CD4-positive, alpha-beta T cell treated with Interleukin-2 at 100 ng/mL for 4 hours (primary cell): ENCODE measurements around the gene KRTAP22-1.

Experiments
- DNase-seq: peaks from one replicate; pipeline ENCODE4 v3.0.0-alpha.2; 2020; ENCODE audit warnings: low spot score

The KRTAP22-1 gene

DNA sequence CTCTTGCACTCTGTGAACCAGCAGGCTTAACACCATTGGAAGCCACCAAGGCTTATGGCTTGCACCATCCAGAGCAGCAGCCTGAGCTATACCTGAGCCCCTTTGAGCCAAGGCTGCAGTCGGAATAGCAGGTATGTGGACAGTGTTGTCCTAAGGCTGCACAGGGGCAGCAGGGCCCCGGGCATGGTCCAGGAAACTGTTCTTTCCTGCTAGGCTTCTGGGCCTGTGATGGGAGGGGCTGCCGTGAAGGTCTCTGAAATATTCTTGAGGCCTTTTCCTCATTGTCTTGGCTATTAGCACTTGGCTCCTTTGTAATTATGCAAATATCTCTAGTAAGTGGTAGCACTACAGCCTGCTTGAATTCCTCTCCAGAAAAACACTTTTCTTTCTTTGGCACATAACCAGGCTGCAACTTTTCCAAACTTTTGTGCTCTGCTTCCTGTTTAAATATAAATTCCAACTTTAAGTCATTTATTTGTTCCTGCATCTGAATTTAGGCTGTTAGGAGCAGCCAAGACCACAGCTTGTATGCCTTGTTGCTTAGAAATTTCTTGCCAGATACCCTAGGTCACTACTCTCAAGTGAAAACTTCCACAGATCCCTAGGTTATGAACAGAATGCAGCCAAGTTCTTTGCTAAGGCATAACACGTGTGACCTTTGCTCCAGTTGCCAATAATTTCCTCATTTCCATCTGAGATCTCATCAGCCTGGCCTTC lies 24.7 kb downstream of the KRTAP22-1 start:
- DNase-seq, result no peak

DNA sequence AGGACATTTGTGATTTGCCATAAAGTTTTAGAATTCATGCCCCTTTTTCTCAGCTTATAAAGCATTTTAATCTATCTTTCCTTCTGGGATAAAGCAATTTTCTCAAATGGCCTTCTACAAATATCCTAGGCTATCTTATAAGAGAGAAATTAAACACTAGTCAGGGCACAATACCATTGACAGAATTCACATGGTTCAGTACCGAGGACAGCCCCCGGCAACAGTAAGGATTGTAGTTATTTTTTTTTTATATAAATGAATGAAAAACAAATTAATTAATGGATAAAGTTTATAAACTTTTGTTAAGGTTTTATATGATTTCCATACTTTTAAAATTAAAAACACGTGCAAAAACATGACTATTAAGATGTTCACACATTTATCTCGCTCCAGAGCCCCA lies 27.2 kb downstream of the KRTAP22-1 start:
- no peak for DNase-seq

DNA sequence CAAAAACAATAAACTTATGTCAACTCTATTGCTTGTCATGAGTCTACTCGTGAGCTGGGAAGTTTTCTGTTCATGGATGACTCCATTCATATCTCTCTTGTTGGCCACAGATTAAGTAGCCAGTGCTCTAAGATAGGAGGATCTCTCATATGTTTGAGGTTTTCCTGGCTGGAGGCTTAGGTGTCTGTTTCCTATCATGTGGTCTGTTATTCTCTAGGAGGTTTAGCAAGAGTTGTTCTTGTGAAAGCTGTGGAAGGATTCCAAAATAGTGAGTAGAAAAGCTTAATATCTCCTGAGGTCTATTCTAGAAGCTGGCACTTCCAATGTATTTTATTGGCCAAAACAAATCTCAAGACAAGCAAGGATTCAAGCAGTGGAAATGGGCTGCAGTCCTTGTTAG lies 28.3 kb downstream of the KRTAP22-1 start:
- DNase-seq, result no peak

DNA sequence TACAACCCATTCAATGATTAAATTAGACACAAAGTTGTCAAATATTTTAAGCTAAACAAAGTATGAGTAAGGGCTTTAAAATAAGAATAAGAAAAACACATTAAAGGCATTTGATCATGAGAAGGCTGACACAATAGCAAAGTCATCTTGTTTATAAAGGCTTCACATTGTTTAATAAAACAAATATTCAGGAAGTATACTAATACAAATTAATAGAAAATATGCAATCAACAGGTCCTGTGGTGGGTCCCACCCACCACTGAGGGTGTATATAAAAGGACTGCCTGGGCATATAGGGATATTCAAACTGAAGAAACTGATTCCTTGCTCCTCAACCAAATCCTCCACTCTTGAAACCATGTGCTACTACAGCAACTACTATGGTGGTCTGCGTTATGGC lies 34.0 kb downstream of the KRTAP22-1 start, which contains the start of gene KRTAP20-2:
KRTAP20-2 (plus strand) TSS at position 301 of the 400 bp plus-strand sequence; CDS start at position 359, 58 bp downstream.
- no peak for DNase-seq

DNA sequence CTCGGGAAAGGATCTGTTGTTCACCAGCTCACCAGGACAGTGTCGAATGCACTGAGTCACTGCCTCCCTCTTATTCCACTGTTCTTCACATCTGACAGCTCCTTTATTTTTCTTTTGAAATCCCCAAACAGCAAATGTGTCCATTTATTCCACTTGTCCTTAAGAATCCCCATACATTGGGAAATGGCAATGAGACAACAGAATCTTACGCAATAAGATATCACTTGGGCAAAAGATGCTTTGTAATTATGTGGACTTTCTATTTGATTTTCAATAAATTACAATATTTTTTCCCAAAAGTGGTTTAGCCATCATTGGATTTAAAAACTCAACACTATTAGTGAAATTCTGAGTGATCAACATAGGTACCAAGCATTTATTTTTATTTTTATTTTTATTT lies 37.8 kb downstream of the KRTAP22-1 start:
- no peak for DNase-seq

DNA sequence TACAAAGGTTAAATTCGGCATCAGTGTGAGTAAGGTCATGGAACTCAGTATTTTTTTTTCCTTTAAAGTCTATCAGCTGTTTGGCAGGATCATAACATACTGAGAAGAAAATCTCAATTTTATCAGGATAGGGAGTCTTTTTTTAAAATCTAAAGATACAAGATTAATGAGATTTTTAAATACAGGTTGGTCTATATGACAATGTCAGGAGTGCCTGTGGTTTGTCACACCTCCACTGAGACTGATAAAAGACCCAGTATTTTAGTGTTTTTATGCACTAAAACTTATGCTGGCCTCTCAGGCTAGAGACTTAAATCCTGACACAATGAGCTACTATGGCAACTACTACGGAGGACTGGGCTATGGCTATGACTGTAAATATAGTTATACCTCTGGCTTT lies 41.7 kb downstream of the KRTAP22-1 start, which contains the start of gene KRTAP20-3:
KRTAP20-3 (plus strand) TSS at position 301 of the 400 bp plus-strand sequence.
- no peak for DNase-seq

DNA sequence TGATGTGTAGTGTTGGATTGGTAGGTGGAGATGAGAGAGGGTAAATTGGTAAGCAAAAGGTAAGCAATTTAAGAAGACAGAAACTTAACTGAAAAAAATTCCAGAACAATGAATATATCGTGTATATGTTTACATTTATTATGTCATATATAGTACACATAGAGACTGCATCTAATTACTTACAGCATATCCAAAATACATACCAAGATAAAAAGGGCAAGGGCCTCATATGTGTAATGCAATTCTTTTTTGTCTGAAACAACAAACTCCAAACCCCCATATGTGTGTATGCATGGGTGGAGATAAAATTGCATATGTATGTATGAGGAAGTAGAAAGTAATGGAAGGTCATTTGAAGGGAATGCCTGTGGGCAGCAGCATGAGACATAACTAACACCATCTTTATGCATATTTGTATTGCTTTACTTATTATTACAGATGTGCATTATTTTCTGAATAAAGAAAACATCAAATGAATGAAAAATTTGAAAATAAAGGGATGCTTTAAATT lies 46.1 kb downstream of the KRTAP22-1 start:
- no peak for DNase-seq
